ENCODE results near the gene SETD7.

DNA sequence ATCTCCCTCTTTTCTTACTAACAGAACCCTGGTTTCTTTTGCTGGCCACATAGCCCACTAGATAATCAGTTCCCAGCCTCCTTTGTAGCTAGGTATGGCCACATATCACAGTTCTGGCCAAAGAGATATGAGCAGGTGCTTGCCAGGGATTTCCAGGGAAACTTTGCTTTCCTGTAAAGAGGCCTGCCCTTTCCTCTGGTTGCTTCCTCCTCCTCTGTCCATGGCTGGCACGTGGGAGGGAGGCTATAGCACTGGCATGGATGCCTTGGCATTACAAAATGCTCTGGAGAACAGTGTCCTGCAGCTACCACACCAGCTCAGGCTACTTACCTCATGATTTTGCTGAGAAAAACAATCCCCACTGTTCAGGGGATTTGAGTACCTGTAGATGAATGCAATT is 74.6 kb downstream of the SETD7 start:
- TF ChIP-seq, protein P1, sequence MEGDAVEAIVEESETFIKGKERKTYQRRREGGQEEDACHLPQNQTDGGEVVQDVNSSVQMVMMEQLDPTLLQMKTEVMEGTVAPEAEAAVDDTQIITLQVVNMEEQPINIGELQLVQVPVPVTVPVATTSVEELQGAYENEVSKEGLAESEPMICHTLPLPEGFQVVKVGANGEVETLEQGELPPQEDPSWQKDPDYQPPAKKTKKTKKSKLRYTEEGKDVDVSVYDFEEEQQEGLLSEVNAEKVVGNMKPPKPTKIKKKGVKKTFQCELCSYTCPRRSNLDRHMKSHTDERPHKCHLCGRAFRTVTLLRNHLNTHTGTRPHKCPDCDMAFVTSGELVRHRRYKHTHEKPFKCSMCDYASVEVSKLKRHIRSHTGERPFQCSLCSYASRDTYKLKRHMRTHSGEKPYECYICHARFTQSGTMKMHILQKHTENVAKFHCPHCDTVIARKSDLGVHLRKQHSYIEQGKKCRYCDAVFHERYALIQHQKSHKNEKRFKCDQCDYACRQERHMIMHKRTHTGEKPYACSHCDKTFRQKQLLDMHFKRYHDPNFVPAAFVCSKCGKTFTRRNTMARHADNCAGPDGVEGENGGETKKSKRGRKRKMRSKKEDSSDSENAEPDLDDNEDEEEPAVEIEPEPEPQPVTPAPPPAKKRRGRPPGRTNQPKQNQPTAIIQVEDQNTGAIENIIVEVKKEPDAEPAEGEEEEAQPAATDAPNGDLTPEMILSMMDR (IDR thresholded peaks at IDR 0.05 in 4 of 5, conservative IDR thresholded peaks at IDR 0.05 in 1 of 5) = no peak
- TF ChIP-seq POLR2A (IDR thresholded peaks at IDR 0.05) = no peak

All from gastrocnemius medialis (tissue), 4 donors.